ENCODE data around the gene RNU1-4. TPM values are rescaled to one million over a fixed set of nuclear protein-coding genes. Genes with fewer than 3 reads are reported as not detected.
"Not testable (repeated sequence)": the region's sequence is repeated elsewhere in the genome, so short reads cannot be mapped to it uniquely, and the experiment has no call there.

RNU1-4 gene
- total RNA-seq, 1 experiment from 2014 or later: under 0.01 TPM

GRCh38 chr1:16787711-16788110, 47.4 kb downstream of the RNU1-4 start:
- not testable (repeated sequence) for DNase-seq (ENCODE audit: extremely low read depth, low read depth)

Small RNA genes lying within 50 kb of the gene (small RNA-seq; reads per million reads assigned to genes)
- 0 reads per million in 2 experiments for gene RNU1-4

Other genes starting within 250 kb of the RNU1-4 start
- gene RNU1-1, start 226.2 kb upstream of the RNU1-4 start, total RNA-seq (2014; rRNA removed; shearing (Covaris generic)): under 0.01 TPM in 2 replicates
- 8.7 and 12.9 TPM in 2 replicates for gene NBPF1, start 127.0 kb upstream of the RNU1-4 start, total RNA-seq (2014; rRNA removed; shearing (Covaris generic))
- under 0.01 TPM in 2 replicates for gene RNU1-3, start 73.6 kb upstream of the RNU1-4 start, total RNA-seq (2014; rRNA removed; shearing (Covaris generic))
- gene RNU1-2, start 155.5 kb downstream of the RNU1-4 start, total RNA-seq (2014; rRNA removed; shearing (Covaris generic)): under 0.01 TPM in 2 replicates
- 3.3 and 4.8 TPM in 2 replicates for gene CROCC, start 181.4 kb downstream of the RNU1-4 start, total RNA-seq (2014; rRNA removed; shearing (Covaris generic))
- gene MFAP2, start 240.1 kb downstream of the RNU1-4 start, total RNA-seq (2014; rRNA removed; shearing (Covaris generic)): 0.49 and 0.52 TPM in 2 replicates